Occipital lobe (tissue), 2 donors: Measurements from ENCODE around the gene UPB1. TPM values are rescaled to one million over a fixed set of nuclear protein-coding genes. Genes with fewer than 3 reads are reported as not detected.

Source experiments
- DNase-seq: peaks from one replicate; lab custom pipeline; 2025; lab: John Stamatoyannopoulos, UW
- total RNA-seq: library from RNA; depleted of rRNA; stranded (reverse); fragments of >200 nt; gene quantifications from one replicate; pipeline ENCODE4 v1.2.3, GENCODE V29; 2014

The UPB1 gene
- not detected for total RNA-seq

GRCh38 chr22:24494528-24495364 is at the start of gene UPB1:
UPB1 (plus strand) TSS chr22:24495332; CDS start chr22:24495404, 72 bp downstream.
- no peak for DNase-seq

- DNase-seq: no peak
These were observed 49.5 kb upstream of the UPB1 start for GRCh38 chr22:24445481-24446259.

- no peak for DNase-seq
These were observed 48.9 kb upstream of the UPB1 start for GRCh38 chr22:24446260-24446611.

GRCh38 chr22:24450610-24451009 is 44.5 kb upstream of the UPB1 start:
- DNase-seq: no peak

- no peak for DNase-seq
These were observed 44.0 kb upstream of the UPB1 start for GRCh38 chr22:24451162-24451561.

- DNase-seq: no peak
These were observed 41.3 kb upstream of the UPB1 start for GRCh38 chr22:24453853-24454252.

- DNase-seq: no peak
These were observed 40.1 kb upstream of the UPB1 start for GRCh38 chr22:24455039-24455438.

- no peak for DNase-seq
These were observed 39.2 kb upstream of the UPB1 start for GRCh38 chr22:24455751-24456426.

- DNase-seq: no peak
These were observed 37.2 kb upstream of the UPB1 start for GRCh38 chr22:24457894-24458420.

GRCh38 chr22:24459911-24460310 is 35.2 kb upstream of the UPB1 start:
- no peak for DNase-seq

- DNase-seq: no peak
These were observed 34.6 kb upstream of the UPB1 start for GRCh38 chr22:24460418-24461089.

GRCh38 chr22:24463071-24463760 is 31.9 kb upstream of the UPB1 start:
- DNase-seq: no peak

GRCh38 chr22:24465566-24465965 is 29.6 kb upstream of the UPB1 start:
- no peak for DNase-seq

- no peak for DNase-seq
These were observed 29.2 kb upstream of the UPB1 start for GRCh38 chr22:24465975-24466374.

GRCh38 chr22:24466716-24467328 is 28.3 kb upstream of the UPB1 start:
- no peak for DNase-seq

GRCh38 chr22:24467340-24467739 is 27.8 kb upstream of the UPB1 start:
- no peak for DNase-seq

GRCh38 chr22:24471570-24471969 is 23.6 kb upstream of the UPB1 start:
- DNase-seq: no peak

- DNase-seq: no peak
These were observed 21.8 kb upstream of the UPB1 start for GRCh38 chr22:24473284-24473683.

GRCh38 chr22:24474221-24474620 is 20.9 kb upstream of the UPB1 start:
- DNase-seq: no peak

- DNase-seq: no peak
These were observed 20.4 kb upstream of the UPB1 start for GRCh38 chr22:24474649-24475255.
